A172 (cell line): ENCODE measurements around the gene SLC35D1. TPM values are rescaled to one million over a fixed set of nuclear protein-coding genes. Genes with fewer than 3 reads are reported as not detected.
A peak's percentile ranks its signal among the peaks of the same experiment; 100 is the strongest.

Source experiments
- DNase-seq: peaks from one replicate; pipeline ENCODE4 v3.0.0-alpha.2; 2015; ENCODE audit warnings: low spot score
- total RNA-seq: library from RNA; depleted of rRNA; stranded (reverse); fragments of >200 nt; shearing (Covaris generic); gene quantifications from 2 replicates; pipeline ENCODE4 v1.2.3, GENCODE V29; 2014

SLC35D1 gene
- total RNA-seq, 1 experiment from 2014 or later, result 14.1 TPM

- no peak for DNase-seq
These were observed 9.2 kb downstream of the SLC35D1 start for GRCh38 chr1:67044631-67045270.

- no peak for DNase-seq
These were observed 10.6 kb downstream of the SLC35D1 start for GRCh38 chr1:67043366-67043765.

GRCh38 chr1:67041841-67042503, 12.0 kb downstream of the SLC35D1 start:
- no peak for DNase-seq

GRCh38 chr1:67040405-67040804, 13.5 kb downstream of the SLC35D1 start:
- no peak for DNase-seq

- no peak for DNase-seq
These were observed 22.1 kb downstream of the SLC35D1 start for GRCh38 chr1:67031859-67032247.

GRCh38 chr1:67031121-67031858, 22.7 kb downstream of the SLC35D1 start:
- DNase-seq, result no peak

GRCh38 chr1:67029472-67029871, 24.5 kb downstream of the SLC35D1 start:
- no peak for DNase-seq

- DNase-seq, result no peak
These were observed 33.2 kb downstream of the SLC35D1 start for GRCh38 chr1:67020765-67021164.

- no peak for DNase-seq
These were observed 33.6 kb downstream of the SLC35D1 start for GRCh38 chr1:67020304-67020703.

GRCh38 chr1:67019600-67020136, 34.3 kb downstream of the SLC35D1 start:
- peak; percentile 30 for DNase-seq

GRCh38 chr1:67019121-67019520, 34.8 kb downstream of the SLC35D1 start:
- no peak for DNase-seq

- no peak for DNase-seq
These were observed 35.4 kb downstream of the SLC35D1 start for GRCh38 chr1:67018574-67018973.

- DNase-seq, result peak; percentile 22
These were observed 40.4 kb downstream of the SLC35D1 start for GRCh38 chr1:67013573-67013972.

- no peak for DNase-seq
These were observed 44.2 kb downstream of the SLC35D1 start for GRCh38 chr1:67009792-67010191.

- DNase-seq, result no peak
These were observed 48.9 kb downstream of the SLC35D1 start for GRCh38 chr1:67005068-67005467.

GRCh38 chr1:67004176-67004575, 49.8 kb downstream of the SLC35D1 start:
- no peak for DNase-seq

- no peak for DNase-seq
These were observed 52.1 kb downstream of the SLC35D1 start for GRCh38 chr1:67001682-67002425.

- DNase-seq, result no peak
These were observed 54.1 kb downstream of the SLC35D1 start for GRCh38 chr1:66999640-67000400.

- no peak for DNase-seq
These were observed 55.0 kb downstream of the SLC35D1 start for GRCh38 chr1:66998972-66999371.

GRCh38 chr1:66996018-66996682, 57.8 kb downstream of the SLC35D1 start:
- peak; percentile 62 for DNase-seq

- no peak for DNase-seq
These were observed 60.9 kb downstream of the SLC35D1 start for GRCh38 chr1:66993076-66993475.
